ENCODE data around the gene TMEM215. TPM values are rescaled to one million over a fixed set of nuclear protein-coding genes. Genes with fewer than 3 reads are reported as not detected.

The TMEM215 gene
- total RNA-seq, 4 donors from 2014 or later = not detected

- 51 to 61% methylated on average over 2 of the region's 2 CpGs for WGBS, 2 donors
- Histone ChIP-seq H3K27me3 (no peaks in the 10 kb centered on the region), H3K4me3 (replicated peaks in 1 of 3) (no peak overlapping the region), H3K27ac (no peak overlapping the region), H3K4me1 (no peaks in the 10 kb centered on the region), H3K36me3 (no peaks in the 10 kb centered on the region), H3K9me3 (no peaks in the 10 kb centered on the region)
- no peak for DNase-seq
- intact Hi-C loops (cut with DNase I) = no loop called here
- TF ChIP-seq POLR2A (IDR thresholded peaks at IDR 0.05) (no peak), CTCF (IDR thresholded peaks at IDR 0.05) (no peak)
These were observed 41.0 kb upstream of the TMEM215 start for GRCh38 chr9:32742296-32742695.

GRCh38 chr9:32748013-32748412, 35.3 kb upstream of the TMEM215 start:
- Histone ChIP-seq H3K36me3 (no peaks in the 10 kb centered on the region), H3K9me3 (no peaks in the 10 kb centered on the region), H3K4me3 (replicated peaks in 1 of 3) (no peak overlapping the region), H3K27ac (no peak overlapping the region), H3K27me3 (no peaks in the 10 kb centered on the region), H3K4me1 (no peaks in the 10 kb centered on the region)
- DNase-seq = no peak
- no peak for TF ChIP-seq CTCF (IDR thresholded peaks at IDR 0.05)
- no peak for TF ChIP-seq POLR2A (IDR thresholded peaks at IDR 0.05)
- intact Hi-C loops (cut with DNase I) = no loop called here
- WGBS, 2 donors = 78 to 82% methylated on average over 2 of the region's 2 CpGs

- Histone ChIP-seq H3K27ac (no peak overlapping the region), H3K27me3 (no peaks in the 10 kb centered on the region), H3K9me3 (no peaks in the 10 kb centered on the region), H3K4me1 (no peaks in the 10 kb centered on the region), H3K36me3 (no peaks in the 10 kb centered on the region), H3K4me3 (replicated peaks in 1 of 3) (no peak overlapping the region)
- 89 to 94% methylated on average over 22 of the region's 22 CpGs for WGBS, 2 donors
- DNase-seq = no peak
- intact Hi-C loops (cut with DNase I) = no loop called here
- TF ChIP-seq CTCF (IDR thresholded peaks at IDR 0.05) = no peak
- TF ChIP-seq POLR2A (IDR thresholded peaks at IDR 0.05) = no peak
These were observed 27.6 kb upstream of the TMEM215 start for GRCh38 chr9:32755730-32756129.

GRCh38 chr9:32764139-32764538, 19.2 kb upstream of the TMEM215 start:
- no peak for TF ChIP-seq POLR2A (IDR thresholded peaks at IDR 0.05)
- no peak for TF ChIP-seq CTCF (IDR thresholded peaks at IDR 0.05)
- H3K4me3 ChIP-seq (replicated peaks in 1 of 3) = no peak overlapping the region
- no peak for DNase-seq
- intact Hi-C loops (cut with DNase I) = no loop called here
- H3K9me3 ChIP-seq = no peaks in the 10 kb centered on the region
- no peak overlapping the region for H3K27ac ChIP-seq
- H3K4me1 ChIP-seq = no peaks in the 10 kb centered on the region
- WGBS, 2 donors = 83 to 92% methylated on average over 5 of the region's 5 CpGs
- no peaks in the 10 kb centered on the region for H3K36me3 ChIP-seq
- no peaks in the 10 kb centered on the region for H3K27me3 ChIP-seq

GRCh38 chr9:32775283-32775682, 8.1 kb upstream of the TMEM215 start:
- DNase-seq = no peak
- Histone ChIP-seq H3K27ac (no peak overlapping the region), H3K4me1 (no peaks in the 10 kb centered on the region), H3K27me3 (no peaks in the 10 kb centered on the region), H3K4me3 (replicated peaks in 1 of 3) (no peak overlapping the region), H3K36me3 (no peaks in the 10 kb centered on the region), H3K9me3 (no peaks in the 10 kb centered on the region)
- no peak for TF ChIP-seq POLR2A (IDR thresholded peaks at IDR 0.05)
- TF ChIP-seq CTCF (IDR thresholded peaks at IDR 0.05) = no peak
- 73 to 74% methylated on average over 1 of the region's 1 CpG for WGBS, 2 donors
- intact Hi-C loops (cut with DNase I) = no loop called here
